UCSD-AML1 (cell line): ENCODE results near the gene FAM83E.
"Not testable (repeated sequence)": the region's sequence is repeated elsewhere in the genome, so short reads cannot be mapped to it uniquely, and the experiment has no call there.

Source experiments
- DNase-seq: peaks from one replicate; lab custom pipeline; 2025; ENCODE audit not compliant: unreplicated experiment; lab: John Stamatoyannopoulos, UW

FAM83E gene

DNA sequence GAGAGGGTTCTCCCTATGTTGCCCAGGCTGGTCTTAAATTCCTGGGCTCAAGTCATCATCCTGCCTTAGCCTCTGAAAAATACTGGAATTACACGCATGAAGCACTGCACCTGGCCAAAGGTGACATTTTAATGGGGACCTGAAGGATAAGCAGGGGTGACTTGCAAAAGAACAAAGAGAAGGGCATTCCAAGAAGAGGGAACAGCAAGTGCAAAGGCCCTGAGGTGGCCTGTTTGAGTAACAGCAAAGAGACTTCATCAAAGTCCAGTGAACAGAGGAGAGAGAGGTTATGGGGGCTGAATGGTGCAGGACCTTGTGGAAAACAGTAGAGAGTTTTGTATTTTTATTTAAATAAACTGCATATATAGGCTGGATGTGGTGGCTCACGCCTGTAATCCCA, 27.0 kb upstream of the FAM83E start:
- DNase-seq = no peak

DNA sequence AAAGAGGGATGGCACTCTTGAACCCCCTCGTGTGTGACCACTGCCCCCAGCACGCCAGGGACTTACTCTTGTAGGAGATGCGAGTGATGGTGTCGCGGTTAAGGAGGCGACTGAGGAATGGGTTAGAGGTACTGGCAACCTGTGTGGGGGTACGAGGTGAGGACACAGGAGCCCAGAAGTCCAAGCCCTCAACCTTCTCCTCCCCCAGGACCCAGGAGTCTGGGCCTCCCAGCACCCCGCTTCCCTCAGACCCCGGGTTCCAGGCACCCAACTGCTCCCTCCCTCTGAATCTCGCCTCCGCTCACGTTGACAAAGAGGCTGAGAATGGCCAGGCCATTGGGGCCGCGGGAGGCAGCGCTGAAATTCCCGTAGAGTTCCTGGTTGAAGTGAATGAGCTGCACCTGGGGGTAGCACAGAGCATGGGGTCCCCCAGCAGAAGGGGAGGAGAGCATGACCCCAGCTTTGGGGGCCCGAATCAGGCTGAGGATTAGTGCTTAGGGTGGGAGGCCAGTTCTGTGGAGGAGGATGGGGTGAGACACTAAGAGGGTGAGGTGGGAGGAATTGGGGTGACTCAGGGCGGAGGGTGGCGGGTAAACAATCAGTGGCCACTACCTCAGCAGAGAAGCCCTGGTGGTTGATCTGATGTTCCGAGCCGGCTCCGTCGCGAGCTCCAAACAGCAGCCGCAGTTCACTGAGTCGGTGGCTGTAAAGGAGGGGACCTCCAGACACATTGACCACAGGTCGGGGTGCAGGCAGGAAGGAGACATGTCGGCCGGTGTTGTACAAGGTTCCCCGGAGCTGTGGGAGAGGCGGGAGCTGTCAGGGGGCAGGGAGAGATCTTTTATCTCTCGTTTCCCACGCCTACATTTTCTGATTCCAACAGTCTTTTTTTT, 24.9 kb upstream of the FAM83E start:
- no peak for DNase-seq

DNA sequence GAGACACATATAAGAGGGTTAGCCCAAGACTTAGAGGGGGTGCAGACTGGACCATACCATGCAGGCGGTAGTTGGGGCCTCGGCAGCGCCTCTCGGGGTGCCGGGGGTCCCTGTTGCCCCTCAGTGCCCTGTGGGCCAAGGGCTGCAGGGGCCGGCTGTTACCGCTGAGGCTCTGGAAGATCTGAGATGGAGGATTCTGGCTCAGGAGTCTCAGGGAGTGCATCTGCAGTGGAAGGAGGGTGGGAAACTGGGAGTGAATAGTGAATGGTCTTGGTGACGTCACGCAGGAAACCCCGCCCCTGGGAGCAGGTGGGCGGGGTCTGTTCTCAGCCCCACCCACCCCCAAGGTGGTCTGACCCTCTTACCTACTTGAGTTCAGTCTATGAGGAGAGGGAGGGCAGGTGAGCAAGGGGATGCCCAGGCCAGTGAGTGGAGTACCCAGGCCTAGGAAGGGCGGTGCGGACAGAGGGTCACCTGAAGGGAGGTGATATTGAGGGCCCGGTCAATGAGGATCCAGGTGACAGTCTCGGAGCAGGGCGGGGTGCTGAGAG, 24.0 kb upstream of the FAM83E start:
- DNase-seq = peak; percentile 29

DNA sequence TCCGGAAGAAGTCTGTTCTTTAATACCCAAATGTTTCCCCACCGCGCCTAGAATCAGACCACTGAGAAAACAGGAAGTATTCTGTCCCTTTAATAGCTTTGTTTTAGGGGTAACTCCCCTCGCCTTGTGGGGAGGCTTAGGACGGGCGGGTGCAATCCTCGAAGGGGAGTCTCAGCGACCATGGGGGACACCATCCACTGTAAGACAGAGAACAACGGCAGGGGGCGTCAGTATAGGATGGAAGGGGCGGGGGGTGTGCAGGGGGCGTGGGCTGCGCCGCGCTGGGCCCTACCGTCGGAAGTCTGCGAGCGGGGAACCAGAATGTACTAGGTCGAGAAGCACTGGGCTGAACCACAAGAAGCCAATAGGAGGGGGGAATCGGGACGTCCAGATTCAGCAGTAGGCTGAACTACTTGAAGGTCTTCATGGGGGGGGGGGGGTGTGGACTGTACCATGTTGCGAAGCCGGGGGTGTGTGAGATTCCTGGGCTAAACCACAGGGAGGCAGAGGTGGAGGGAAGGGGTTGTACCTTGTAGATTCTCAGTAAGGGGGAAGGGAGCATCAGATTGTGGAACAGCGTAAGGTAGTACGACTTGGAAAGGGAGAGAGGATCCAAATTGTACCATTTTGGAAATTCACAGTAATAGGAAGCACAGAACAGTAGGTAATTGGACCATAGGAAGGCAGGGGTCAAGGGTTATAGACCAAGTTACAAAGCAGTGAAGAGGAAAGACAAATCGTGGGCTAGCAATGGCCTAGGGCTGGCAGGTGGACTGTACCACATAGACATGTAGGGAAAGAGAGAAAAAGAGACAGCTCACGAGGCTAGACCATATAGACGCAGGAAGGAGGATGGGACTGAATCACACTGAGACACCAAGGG, 23.3 kb upstream of the FAM83E start:
- peak; percentile 87 for DNase-seq

DNA sequence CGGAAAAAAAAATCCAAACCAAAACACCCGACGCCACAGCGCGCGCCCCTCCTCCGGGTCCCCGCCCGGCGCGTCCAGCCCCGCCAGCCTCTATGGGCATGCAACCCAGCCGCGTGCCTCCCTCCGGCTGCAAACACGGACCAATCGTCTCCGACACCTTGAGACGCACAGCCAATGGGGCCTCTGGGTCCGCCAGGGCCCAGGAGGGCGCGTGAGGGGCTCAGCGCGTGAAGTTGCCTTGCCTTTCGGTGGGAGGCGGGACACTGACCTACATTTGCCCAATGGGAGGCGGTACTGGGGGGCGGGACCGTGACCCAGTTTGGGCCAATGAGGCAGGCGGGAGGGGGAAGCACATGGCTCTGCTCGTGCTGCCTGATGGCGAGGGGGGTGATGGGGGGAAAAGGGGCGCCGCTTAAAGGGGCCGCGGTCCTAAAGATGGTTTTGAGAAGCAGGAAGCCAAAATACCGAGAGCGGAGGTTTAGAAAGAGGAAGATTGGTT, 22.6 kb upstream of the FAM83E start:
- DNase-seq = peak; percentile 99

DNA sequence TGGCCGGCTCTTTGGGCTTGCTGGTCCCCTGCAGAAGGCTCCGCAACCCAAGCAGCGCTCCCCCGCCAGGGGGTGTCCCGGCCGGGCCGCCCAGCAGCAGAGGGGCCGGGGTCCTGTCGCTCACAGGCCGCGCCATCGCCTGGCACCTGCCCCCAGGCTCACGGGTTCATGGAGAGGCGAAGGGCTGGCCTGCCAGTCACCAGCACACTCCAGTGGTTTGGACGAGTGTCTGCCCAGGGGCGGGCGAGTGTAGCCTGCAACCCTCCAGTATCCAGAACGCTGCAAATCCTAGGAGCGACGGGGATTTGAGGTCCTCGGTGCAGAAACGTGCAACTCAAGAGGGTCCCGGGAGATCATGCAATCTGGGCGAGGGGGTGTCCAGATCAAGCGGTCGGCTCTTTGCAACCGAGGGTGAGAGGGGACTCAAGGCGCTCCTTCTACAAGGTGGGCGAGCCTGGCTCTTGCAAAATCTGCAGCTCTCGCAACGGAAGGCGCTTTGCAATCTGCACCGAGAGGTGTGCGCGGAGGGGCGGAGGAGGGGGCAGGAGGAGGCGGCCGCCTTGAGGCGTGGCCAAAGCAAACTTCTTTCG, 22.1 kb upstream of the FAM83E start, which contains the start of gene DBP:
TSS of gene DBP (minus strand) at position 521 of the 590 bp plus-strand sequence. CDS start at position 136, 385 bp downstream.
- DNase-seq = no peak

DNA sequence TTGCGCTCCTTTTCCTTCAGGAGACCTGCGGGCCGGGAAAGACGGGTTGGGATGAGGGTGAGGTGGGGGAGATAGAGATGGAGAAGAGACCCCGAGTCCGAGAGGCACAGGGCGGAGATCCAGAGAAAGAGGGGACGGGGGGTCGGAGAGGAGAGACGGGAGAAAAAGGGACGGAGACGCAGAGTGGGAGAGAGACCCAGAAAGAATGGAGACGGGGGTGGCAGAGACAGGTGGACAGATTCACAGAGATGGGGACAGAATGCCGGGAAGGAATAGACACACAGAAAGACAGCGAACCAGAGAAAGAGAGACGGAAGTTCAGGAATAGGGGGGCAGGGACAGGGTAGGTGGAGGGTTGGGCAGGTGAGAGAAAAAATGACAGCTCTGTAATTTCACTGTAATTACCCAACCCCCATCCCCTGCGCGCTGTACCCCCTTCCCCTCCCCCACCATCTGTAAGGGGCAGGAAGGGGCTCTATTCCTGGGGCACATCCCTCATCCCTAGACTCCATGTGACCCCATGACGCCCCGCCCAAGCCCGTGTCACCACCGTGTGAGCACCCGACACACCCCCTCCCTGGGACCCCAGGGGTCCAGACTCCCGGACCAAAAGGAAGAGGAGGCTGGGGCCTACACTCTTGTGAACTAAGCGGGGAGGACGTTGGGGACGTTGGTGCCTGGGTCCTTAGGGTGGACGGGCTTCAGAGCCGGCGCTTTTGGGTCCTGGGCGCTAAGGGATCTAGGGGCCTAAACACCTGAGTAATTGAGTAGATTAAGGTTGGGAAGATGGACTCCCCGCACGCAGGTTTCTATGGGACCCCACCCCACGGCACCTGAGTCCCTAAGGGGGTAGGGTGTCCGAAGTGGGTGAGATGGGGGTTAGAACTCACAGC, 21.3 kb upstream of the FAM83E start:
- DNase-seq = peak; percentile 40

DNA sequence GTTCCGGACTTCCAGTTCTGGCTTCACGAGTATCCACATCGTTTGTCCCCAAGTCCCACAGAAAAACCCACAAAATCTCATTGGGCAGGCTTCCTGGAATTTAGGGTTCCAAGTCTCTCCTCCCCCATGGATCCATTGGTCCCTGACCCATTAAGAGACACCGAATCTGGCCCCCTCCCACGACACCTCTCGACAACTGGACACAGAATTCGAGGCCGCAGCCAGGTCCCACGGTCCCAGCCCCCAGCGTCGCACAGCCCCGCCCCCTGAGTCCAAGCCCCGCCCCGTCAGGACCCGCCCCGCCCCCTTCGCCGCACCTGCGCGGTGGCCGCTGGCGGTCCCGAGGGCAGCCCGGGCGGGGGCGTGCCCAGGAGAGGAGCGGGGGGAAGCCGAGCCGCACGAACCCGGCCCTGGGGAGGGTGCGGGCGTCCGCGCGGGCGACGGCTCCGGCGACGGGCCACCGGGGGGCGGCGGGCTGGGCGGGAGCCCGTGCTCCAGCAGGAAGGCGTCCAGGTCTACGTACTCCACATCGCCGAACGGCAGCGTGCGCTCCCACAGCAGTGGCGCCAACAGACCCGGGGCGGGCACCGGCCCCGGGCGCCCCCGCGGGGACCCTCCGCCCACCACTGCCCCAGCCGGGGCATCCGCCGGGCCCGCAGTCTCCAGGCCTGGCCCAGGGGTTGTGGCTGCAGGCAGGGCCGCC, 20.5 kb upstream of the FAM83E start:
- DNase-seq = peak; percentile 82

DNA sequence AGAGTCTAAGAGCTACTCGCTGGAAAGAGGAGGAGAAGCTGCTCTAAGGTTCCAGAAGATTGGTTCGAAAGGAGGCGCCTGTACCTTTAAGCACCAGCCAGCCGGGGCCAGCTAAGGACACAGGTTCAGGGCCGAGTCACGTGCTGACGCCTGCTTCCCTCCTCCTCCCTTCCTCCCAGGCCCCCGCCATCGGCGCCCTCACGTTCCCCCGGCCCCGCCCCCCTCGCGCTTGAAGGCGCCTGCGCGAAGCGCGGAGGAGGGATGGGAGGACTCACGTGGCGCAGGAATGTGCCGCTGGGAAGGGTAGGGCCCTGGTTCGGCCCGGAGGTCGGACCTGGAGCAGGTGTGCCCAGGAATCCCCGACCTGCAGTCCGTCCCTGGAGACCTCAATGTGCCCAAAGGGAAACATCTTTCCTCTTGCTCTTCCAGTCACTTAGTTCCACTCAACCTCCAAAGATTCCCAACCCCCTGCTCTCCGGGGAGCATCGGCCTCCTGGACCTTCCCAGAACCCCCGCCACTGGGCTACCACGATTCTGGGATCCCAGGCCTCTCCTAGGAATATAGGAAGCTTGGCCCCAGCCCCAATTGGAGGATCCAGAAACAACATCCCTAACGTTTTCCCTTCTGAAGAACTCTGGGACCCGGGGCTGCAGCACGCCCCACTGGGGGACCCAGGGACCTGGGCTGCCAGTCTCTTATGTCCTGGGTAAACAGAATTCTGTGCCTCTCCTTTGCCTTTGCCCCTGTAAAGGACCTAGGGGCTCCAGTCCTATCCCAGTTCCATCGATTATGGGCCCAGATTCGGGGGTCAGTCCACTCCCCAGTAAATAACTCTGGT, 19.8 kb upstream of the FAM83E start:
- peak; percentile 97 for DNase-seq

DNA sequence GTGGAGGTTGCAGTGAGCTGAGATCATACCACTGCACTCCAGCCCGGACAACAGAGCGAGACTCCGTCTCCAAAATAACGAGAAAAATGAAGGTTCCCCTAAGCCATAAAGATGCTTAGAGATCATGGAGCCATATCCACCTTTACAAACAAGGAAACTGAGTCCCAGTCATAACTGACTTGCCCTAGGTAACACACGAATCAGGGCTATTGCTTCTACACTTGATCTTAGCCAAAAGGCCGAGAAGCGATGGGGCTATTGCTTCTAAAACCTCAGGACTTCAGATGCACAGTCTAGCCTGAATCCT, 19.1 kb upstream of the FAM83E start:
- no peak for DNase-seq

DNA sequence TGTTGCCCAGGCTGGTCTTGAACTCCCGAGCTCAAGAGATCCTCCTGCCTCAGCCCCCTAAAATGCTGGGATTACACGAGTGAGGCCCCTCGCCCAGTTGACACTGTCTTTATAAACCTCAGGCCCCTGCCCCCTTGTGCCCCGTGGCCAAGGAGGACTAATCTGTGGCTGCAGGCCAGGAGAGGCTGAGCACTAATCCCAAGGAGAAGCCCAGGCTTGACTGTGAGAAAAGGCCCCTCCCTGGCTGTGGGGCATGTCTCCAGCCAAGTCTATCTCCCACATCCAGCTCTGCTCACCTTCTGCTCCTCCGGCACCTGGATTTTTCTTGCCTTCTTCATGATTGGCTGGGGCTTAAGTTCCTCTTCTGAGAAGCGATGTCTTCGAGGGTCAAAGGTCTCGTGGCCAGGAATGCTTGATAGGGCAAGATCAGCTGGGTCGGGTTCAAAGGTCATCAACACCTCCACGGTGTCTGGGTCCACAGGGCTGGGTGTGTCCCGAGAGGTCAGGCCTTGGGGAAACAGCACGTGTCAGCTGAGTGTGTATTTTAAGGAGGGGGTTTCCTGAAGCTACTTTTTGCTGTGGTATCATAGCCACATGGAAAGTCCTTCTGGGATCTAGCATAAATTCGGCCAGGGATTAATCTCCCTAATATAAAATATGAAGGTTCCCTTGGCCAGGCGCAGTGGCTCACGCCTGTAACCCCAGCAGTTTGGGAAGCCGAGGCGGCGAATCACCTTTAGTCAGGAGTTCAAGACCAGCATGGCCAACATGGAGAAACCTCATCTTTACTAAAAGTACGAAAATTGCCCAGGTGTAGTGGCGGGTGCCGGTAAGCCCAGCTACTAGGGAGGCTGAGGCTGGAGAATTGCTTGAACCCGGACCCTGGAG, 18.5 kb upstream of the FAM83E start:
- no peak for DNase-seq

DNA sequence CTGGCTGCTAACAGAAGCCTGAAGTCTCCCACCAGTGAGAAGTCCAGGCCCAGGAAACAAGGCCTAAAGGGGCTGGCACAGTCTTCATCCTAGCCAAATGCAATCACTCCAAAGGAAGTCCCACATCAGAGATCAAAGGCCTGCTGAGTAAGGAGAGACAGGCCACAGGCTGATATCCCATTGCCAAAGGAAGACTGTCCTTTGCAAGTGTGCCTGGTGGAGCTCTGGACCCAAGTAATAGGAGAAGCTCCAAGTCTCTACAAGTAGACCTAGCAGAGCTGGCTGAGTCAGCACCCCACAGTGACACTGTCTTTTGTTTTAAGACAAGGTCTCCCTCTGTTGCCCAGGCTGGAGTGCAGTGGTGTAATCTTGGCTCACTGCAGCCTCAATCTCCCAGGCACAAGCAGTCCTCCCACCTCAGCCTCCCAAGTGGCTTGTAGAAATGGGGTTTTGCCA, 17.8 kb upstream of the FAM83E start:
- peak; percentile 24 for DNase-seq

DNA sequence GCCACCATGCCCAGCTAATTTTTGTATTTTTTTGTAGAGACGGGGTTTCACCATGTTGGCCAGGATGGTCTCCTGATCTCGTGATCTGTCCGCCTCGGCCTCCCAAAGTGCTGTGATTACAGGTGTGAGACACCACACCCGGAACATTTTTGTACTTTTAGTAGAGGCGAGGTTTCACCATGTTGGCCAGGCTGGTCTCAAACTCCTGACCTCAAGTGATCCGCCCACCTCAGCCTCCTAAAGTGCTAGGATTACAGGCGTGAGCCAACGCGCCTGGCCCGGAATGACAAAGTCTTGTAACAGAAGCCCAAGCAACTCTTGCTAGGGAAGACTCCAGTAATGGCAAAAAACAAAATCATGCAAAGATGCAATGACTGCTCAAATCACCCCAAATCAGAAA, 17.4 kb upstream of the FAM83E start:
- DNase-seq = not testable (repeated sequence)

DNA sequence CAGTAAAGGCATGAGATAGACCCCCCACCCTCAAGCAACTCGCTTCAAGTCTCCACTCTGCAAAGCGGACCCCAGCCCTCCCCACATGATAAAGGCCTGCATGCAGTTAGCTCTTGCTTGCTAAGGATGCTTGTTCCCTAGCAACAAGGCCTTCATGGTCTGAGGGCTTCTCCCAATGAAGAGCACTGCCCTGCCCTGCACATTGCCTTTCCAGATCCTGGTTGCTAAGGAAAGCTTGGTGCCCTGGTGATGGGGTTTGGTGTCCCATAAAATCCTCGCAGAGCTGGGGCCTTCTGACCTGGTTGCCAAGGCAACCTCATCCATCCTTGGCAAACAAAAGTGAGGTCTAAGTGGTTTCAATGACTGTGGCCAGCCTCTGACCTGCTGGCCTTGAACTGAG, 16.3 kb upstream of the FAM83E start:
- DNase-seq = no peak

DNA sequence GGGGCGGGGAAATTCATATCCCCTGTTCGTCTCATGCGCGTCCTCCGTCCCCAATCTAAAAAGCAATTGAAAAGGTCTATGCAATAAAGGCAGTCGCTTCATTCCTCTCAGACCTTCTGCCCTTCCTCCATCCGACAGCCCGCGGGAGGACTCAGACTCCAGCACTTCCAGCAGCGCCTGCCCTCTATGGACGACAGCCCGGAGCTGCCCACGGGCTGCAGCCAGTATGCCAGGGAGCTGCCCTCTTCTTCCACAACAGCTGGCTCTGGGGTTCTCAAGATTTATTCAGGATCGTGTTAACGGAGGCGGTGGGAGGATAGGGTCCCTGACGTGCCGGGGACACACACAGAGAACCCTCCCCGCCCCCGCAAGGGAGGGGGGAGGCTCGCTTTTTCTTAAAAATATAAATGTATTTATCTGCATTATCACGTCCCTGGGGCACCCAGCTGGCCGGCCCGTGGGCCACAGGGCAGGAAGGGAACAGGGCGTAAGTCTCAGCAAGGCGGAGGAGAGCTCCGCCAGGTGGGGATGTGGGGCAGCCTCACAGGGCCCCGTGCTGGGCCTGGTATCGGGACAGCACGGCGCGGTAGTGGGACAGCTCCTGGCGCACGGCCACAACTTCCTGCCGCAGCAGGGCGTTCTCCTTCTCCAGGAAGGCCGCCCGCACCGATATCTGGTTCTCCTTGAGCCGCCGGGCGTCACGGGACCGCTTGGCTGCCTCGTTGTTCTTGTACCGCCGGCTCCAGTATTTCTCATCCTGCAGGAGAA, 15.6 kb upstream of the FAM83E start:
- peak; percentile 51 for DNase-seq

DNA sequence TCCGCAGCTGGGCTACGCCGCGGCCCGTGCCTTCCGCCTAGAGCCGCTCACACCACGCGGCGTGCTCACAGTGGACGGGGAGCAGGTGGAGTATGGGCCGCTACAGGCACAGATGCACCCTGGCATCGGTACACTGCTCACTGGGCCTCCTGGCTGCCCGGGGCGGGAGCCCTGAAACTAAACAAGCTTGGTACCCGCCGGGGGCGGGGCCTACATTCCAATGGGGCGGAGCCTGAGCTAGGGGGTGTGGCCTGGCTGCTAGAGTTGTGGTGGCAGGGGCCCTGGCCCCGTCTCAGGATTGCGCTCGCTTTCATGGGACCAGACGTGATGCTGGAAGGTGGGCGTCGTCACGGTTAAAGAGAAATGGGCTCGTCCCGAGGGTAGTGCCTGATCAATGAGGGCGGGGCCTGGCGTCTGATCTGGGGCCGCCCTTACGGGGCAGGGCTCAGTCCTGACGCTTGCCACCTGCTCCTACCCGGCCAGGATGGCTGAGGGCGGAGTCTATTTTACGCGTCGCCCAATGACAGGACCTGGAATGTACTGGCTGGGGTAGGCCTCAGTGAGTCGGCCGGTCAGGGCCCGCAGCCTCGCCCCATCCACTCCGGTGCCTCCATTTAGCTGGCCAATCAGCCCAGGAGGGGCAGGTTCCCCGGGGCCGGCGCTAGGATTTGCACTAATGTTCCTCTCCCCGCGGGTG, 14.9 kb upstream of the FAM83E start:
- no peak for DNase-seq
